ENCODE data around the gene NOL4L.

DNA sequence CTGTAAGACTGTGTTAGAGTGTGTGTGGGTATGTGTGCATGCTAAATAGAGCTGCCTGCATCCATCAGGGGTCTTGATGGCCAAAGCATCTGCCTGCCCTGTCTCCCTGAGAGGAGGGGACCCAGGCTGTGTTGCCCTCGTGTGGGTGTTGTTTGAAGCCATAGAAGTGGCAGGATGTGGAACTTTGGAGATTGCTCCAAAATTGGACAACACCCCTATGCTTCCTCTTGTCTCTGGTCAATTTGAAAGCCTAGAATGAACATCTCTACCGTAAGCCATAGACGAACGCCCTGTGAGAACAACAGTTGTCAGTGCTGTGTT, 144.4 kb downstream of the NOL4L start:
- TF ChIP-seq POLR2AphosphoS5 (IDR thresholded peaks at IDR 0.05; ENCODE audit: borderline replicate concordance, low read depth, low read length) (no peak), EZH2 (IDR thresholded peaks at IDR 0.05) (no peak), FOXP2 (optimal IDR thresholded peaks at IDR 0.05; ENCODE audit: control extremely low read depth, extremely low read length, insufficient read depth) (no peak)
